Loucy (cell line): ENCODE results near the gene SAG.
A peak's percentile ranks its signal among the peaks of the same experiment; 100 is the strongest.
"Not testable (repeated sequence)": the region's sequence is repeated elsewhere in the genome, so short reads cannot be mapped to it uniquely, and the experiment has no call there.

Source experiments
- H2AFZ ChIP-seq: fragments of 200-600 bp; sonication (generic); 2 replicates; pipeline ENCODE4 v1.6.0; 2016; ENCODE audit warnings: antibody characterized with exemption, mild to moderate bottlenecking, low read length, moderate library complexity
- H3F3A ChIP-seq: fragments of 200-600 bp; 2 replicates; pipeline ENCODE4 v1.6.0; 2016; ENCODE audit warnings: antibody characterized with exemption, low read depth, mild to moderate bottlenecking
- H3K27me3 ChIP-seq: fragments of 200-600 bp; sonication (generic); 2 replicates; pipeline ENCODE4 v1.6.1; 2014; ENCODE audit warnings: low read length, mild to moderate bottlenecking; ENCODE audit not compliant: insufficient read depth, poor library complexity, severe bottlenecking
- H3K36me3 ChIP-seq: fragments of 200-600 bp; sonication (generic); 2 replicates; pipeline ENCODE4 v1.6.1; 2016; ENCODE audit warnings: low read length; ENCODE audit not compliant: insufficient read depth
- H3K4me1 ChIP-seq: fragments of 200-600 bp; sonication (generic); 2 replicates; pipeline ENCODE4 v1.5.1; 2014; ENCODE audit warnings: low read length, mild to moderate bottlenecking; ENCODE audit not compliant: insufficient read depth, poor library complexity, severe bottlenecking
- H3K4me2 ChIP-seq: fragments of 200-600 bp; sonication (generic); 2 replicates; pipeline ENCODE4 v1.6.0; 2014; ENCODE audit warnings: antibody characterized with exemption, low read length, low read depth, mild to moderate bottlenecking; ENCODE audit not compliant: poor library complexity, severe bottlenecking
- H3K4me3 ChIP-seq: fragments of 200-600 bp; sonication (generic); 2 replicates; pipeline ENCODE4 v1.5.1; 2014; ENCODE audit warnings: low read length, mild to moderate bottlenecking, mixed read lengths; ENCODE audit not compliant: poor library complexity, severe bottlenecking
- H3K79me2 ChIP-seq: fragments of 200-600 bp; sonication (generic); 2 replicates; pipeline ENCODE4 v1.6.1; 2014; ENCODE audit warnings: low read length; ENCODE audit not compliant: insufficient read depth
- H3K9ac ChIP-seq: fragments of 200-600 bp; sonication (generic); 2 replicates; pipeline ENCODE4 v1.6.0; 2014; ENCODE audit warnings: mild to moderate bottlenecking, low read depth, low read length, moderate library complexity; ENCODE audit not compliant: poor library complexity, severe bottlenecking
- H3K9me2 ChIP-seq: fragments of 200-600 bp; sonication (generic); replicated peaks from 2 replicates; pipeline ENCODE4 v1.6.1; 2016; ENCODE audit warnings: low read depth, low read length, mixed read lengths
- H3K9me3 ChIP-seq: fragments of 200-600 bp; sonication (generic); 2 replicates; pipeline ENCODE4 v1.6.1; 2014; ENCODE audit warnings: mild to moderate bottlenecking, antibody characterized with exemption, low read length, low read depth; ENCODE audit not compliant: insufficient read depth
- H4K20me1 ChIP-seq: fragments of 200-600 bp; sonication (generic); 2 replicates; pipeline ENCODE4 v1.6.0; 2014; ENCODE audit warnings: antibody characterized with exemption, low read length, mild to moderate bottlenecking; ENCODE audit not compliant: insufficient read depth, poor library complexity, severe bottlenecking
- EZH2phosphoT487 ChIP-seq: fragments of 200-600 bp; IDR thresholded peaks from 2 replicates; pipeline ENCODE4 v1.6.1; 2018; ENCODE audit warnings: antibody characterized with exemption, mild to moderate bottlenecking, moderate library complexity, borderline replicate concordance
- TF ChIP-seq, protein P1 (sequence below): fragments of 200-600 bp; sonication (generic); conservative IDR thresholded peaks from 2 replicates; pipeline ENCODE4 v1.5.1; 2014; ENCODE audit warnings: mild to moderate bottlenecking, antibody characterized with exemption, low read length

The SAG gene

DNA sequence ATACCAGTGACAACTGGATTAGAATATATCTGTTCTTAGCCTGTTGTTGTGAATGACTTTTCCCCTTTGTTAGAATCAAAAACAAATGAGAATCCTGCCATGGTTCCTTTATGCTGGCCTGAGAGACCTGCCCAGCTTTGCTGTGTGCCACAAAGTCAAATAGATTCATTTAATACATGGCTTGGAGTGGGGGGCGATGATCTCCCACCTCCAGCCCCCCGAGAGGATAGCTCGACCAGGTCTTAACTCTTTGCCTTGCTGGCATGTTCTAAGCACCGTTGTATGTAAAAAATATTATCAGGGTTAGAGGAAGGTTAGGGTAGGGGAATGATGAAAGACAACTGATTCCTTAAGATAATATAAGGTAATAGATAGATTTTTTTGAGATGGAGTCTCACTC, 24.5 kb downstream of the SAG start:
- Histone ChIP-seq H3K9me3 (no peaks in the 10 kb centered on the region), H2AFZ (peak overlapping the region; percentile 73), H3K27me3 (no peaks in the 10 kb centered on the region), H3K4me1 (peaks cover 34% of the 10 kb centered on the region), H3K9ac (peak overlapping the region; percentile 15), H3K36me3 (no peaks in the 10 kb centered on the region), H3K9me2 (no peaks in the 10 kb centered on the region), H4K20me1 (no peaks in the 10 kb centered on the region), H3K4me2 (peak overlapping the region; percentile 46), H3K4me3 (peak overlapping the region; percentile 32), H3F3A (peaks cover 2% of the 10 kb centered on the region; the same call in 1 of the 2 replicates), H3K79me2 (no peaks in the 10 kb centered on the region)
- TF ChIP-seq, protein P1, sequence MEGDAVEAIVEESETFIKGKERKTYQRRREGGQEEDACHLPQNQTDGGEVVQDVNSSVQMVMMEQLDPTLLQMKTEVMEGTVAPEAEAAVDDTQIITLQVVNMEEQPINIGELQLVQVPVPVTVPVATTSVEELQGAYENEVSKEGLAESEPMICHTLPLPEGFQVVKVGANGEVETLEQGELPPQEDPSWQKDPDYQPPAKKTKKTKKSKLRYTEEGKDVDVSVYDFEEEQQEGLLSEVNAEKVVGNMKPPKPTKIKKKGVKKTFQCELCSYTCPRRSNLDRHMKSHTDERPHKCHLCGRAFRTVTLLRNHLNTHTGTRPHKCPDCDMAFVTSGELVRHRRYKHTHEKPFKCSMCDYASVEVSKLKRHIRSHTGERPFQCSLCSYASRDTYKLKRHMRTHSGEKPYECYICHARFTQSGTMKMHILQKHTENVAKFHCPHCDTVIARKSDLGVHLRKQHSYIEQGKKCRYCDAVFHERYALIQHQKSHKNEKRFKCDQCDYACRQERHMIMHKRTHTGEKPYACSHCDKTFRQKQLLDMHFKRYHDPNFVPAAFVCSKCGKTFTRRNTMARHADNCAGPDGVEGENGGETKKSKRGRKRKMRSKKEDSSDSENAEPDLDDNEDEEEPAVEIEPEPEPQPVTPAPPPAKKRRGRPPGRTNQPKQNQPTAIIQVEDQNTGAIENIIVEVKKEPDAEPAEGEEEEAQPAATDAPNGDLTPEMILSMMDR: no peak
- no peak for TF ChIP-seq EZH2phosphoT487

DNA sequence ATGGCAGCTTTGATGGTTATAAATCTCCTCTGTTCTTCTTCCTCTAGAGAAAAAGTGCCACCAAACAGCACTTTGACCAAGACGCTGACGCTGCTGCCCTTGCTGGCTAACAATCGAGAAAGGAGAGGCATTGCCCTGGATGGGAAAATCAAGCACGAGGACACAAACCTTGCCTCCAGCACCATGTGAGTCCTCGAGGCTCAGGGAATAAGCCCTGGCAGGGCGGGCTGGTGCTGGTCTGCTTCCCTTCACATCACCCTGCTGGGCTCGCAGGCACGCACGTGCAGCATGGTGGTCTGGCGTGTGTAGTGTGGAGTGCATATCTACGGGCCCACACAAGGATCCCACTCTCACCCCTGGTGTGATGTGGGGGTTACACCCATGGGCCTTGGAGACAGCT, 27.3 kb downstream of the SAG start:
- Histone ChIP-seq H3K4me1 (peaks cover 32% of the 10 kb centered on the region), H3K27me3 (no peaks in the 10 kb centered on the region), H3K9me2 (no peaks in the 10 kb centered on the region), H3K79me2 (no peaks in the 10 kb centered on the region), H3K9me3 (no peaks in the 10 kb centered on the region), H3K9ac (no peak overlapping the region), H3K36me3 (no peaks in the 10 kb centered on the region), H3K4me3 (no peak overlapping the region), H3F3A (peaks cover 2% of the 10 kb centered on the region; the same call in 1 of the 2 replicates), H2AFZ (no peak overlapping the region), H4K20me1 (no peaks in the 10 kb centered on the region), H3K4me2 (no peak overlapping the region)
- TF ChIP-seq, protein P1: no peak
- TF ChIP-seq EZH2phosphoT487: no peak

DNA sequence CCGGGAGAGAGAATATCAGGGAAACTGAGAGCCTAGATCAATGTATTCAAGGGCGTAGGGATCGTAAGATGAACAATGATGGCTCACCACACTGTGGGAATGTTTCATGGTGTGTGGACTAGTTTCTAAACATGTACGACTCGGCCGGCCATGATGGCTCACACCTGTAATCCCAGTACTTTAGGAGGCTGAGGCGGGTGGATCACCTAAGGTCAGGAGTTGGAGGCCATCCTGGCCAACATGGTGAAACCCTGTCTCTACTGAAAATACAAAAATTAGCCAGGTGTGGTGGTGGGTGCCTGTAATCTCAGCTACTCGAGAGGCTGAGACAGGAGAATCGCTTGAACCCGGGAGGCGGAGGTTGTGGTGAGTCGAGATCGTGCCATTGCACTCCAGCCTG, 28.5 kb downstream of the SAG start:
- not testable (repeated sequence) for H2AFZ ChIP-seq, H3K36me3 ChIP-seq, H3K4me2 ChIP-seq

DNA sequence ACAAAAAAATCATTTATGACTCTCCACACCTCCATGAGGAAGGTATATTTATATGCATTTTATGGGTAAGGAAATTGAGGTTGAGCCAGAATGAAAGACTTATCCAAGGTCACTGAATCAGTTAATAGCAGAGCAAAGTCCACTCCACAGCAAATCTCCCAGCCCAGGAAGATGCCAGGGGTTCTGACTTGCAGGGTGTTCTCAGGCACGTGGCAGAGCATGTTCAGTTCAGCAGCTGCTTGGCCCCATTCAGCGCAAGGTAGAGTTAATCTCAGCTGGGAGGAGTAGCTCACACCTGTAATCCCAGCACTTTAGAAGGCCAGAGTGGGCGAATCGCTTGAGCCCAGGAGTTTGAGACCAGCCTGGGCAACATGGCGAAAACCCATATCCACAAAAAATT, 28.9 kb downstream of the SAG start:
- Histone ChIP-seq H2AFZ (no peak overlapping the region), H4K20me1 (no peaks in the 10 kb centered on the region), H3K9ac (no peak overlapping the region), H3K79me2 (no peaks in the 10 kb centered on the region), H3F3A (peaks cover 2% of the 10 kb centered on the region; the same call in 1 of the 2 replicates), H3K4me1 (peaks cover 21% of the 10 kb centered on the region), H3K36me3 (no peaks in the 10 kb centered on the region), H3K27me3 (no peaks in the 10 kb centered on the region), H3K9me3 (no peaks in the 10 kb centered on the region), H3K4me3 (no peak overlapping the region), H3K4me2 (no peak overlapping the region), H3K9me2 (no peaks in the 10 kb centered on the region)
- no peak for TF ChIP-seq EZH2phosphoT487
- TF ChIP-seq, protein P1: no peak

More for the DNA sequence above, 28.5 kb downstream of the SAG start:
- H3K9me3 ChIP-seq, H3K9me2 ChIP-seq, H3K9ac ChIP-seq, H3F3A ChIP-seq, H3K79me2 ChIP-seq, H3K4me3 ChIP-seq, H3K27me3 ChIP-seq, H4K20me1 ChIP-seq: not testable (repeated sequence)
- peaks cover 26% of the 10 kb centered on the region for H3K4me1 ChIP-seq
